Activated T-helper 1 cell treated with anti-CD3 and anti-CD28 coated beads, Interleukin-2, amount 50 U/mL, for 16 hours (primary cell): Measurements from ENCODE around the gene LRRIQ1.

Source experiments
- DNase-seq, 2 donors: peaks; one replicate each; pipeline ENCODE4 v3.0.0-alpha.2; 2020; ENCODE audit warnings: low read depth in 1 of 2, low spot score in 1 of 2

The LRRIQ1 gene

GRCh38 chr12:85057370-85057963 is 21.3 kb downstream of the LRRIQ1 start:
- DNase-seq = no peak

GRCh38 chr12:85058339-85058738 is 22.2 kb downstream of the LRRIQ1 start:
- no peak for DNase-seq

GRCh38 chr12:85059594-85059993 is 23.4 kb downstream of the LRRIQ1 start:
- DNase-seq = no peak

- no peak for DNase-seq
Measured at GRCh38 chr12:85060916-85061315, 24.8 kb downstream of the LRRIQ1 start.

GRCh38 chr12:85065837-85066482 is 29.8 kb downstream of the LRRIQ1 start:
- DNase-seq = no peak

GRCh38 chr12:85072826-85073225 is 36.7 kb downstream of the LRRIQ1 start:
- DNase-seq = no peak

GRCh38 chr12:85076688-85077430 is 40.7 kb downstream of the LRRIQ1 start:
- DNase-seq = no peak

GRCh38 chr12:85085066-85085465 is 48.9 kb downstream of the LRRIQ1 start:
- DNase-seq = no peak

GRCh38 chr12:85089792-85090191 is 53.6 kb downstream of the LRRIQ1 start:
- DNase-seq = no peak

GRCh38 chr12:85092814-85093370 is 56.7 kb downstream of the LRRIQ1 start:
- DNase-seq = no peak

- DNase-seq = no peak
Measured at GRCh38 chr12:85095501-85095900, 59.4 kb downstream of the LRRIQ1 start.

- no peak for DNase-seq
Measured at GRCh38 chr12:85130646-85131045, 94.5 kb downstream of the LRRIQ1 start.

- DNase-seq = no peak
Measured at GRCh38 chr12:85138833-85139232, 102.7 kb downstream of the LRRIQ1 start.

- DNase-seq = no peak
Measured at GRCh38 chr12:85147331-85147730, 111.2 kb downstream of the LRRIQ1 start.

- DNase-seq = no peak
Measured at GRCh38 chr12:85152311-85152729, 116.2 kb downstream of the LRRIQ1 start.

- DNase-seq = no peak
Measured at GRCh38 chr12:85155791-85156190, 119.6 kb downstream of the LRRIQ1 start.

- DNase-seq = no peak
Measured at GRCh38 chr12:85156569-85156968, 120.4 kb downstream of the LRRIQ1 start.

GRCh38 chr12:85157035-85157603 is 121.0 kb downstream of the LRRIQ1 start:
- DNase-seq = no peak

- no peak for DNase-seq
Measured at GRCh38 chr12:85163752-85164321, 127.7 kb downstream of the LRRIQ1 start.

- DNase-seq = no peak
Measured at GRCh38 chr12:85179680-85180270, 143.6 kb downstream of the LRRIQ1 start.

GRCh38 chr12:85182699-85183098 is 146.5 kb downstream of the LRRIQ1 start:
- DNase-seq = no peak
